Activated CD4-positive, alpha-beta T cell treated with anti-CD3 and anti-CD28 coated beads, Interleukin-2, amount 10 ng/mL, durations not matched to agents 7 days and 5 days (primary cell): ENCODE results near the gene NAA20. TPM values are rescaled to one million over a fixed set of nuclear protein-coding genes. Genes with fewer than 3 reads are reported as not detected.

Experiments
- CTCF ChIA-PET: fragments of 350-600 bp; sonication (Branson Sonifier 250); formaldehyde crosslinking; loops from one replicate; lab custom pipeline; 2021; ENCODE audit warnings: antibody characterized with exemption; lab: Charles Lee
- POLR2A ChIA-PET: fragments of 350-600 bp; sonication (Branson Sonifier 250); formaldehyde crosslinking; loops from one replicate; lab custom pipeline; 2021; ENCODE audit warnings: antibody characterized with exemption; lab: Charles Lee
- DNase-seq: peaks from one replicate; pipeline ENCODE4 v3.0.0-alpha.2; 2020
- H3K27ac Mint-ChIP-seq: one replicate; pipeline ENCODE4 v1.8.0; 2021; ENCODE audit warnings: mild to moderate bottlenecking, moderate library complexity, mixed read lengths
- H3K27me3 Mint-ChIP-seq: one replicate; pipeline ENCODE4 v1.8.0; 2021; ENCODE audit warnings: mixed read lengths
- H3K36me3 Mint-ChIP-seq: one replicate; pipeline ENCODE4 v1.8.0; 2021; ENCODE audit warnings: low read depth, mixed read lengths
- H3K4me1 Mint-ChIP-seq: one replicate; pipeline ENCODE4 v1.8.0; 2021; ENCODE audit warnings: mixed read lengths
- H3K4me3 Mint-ChIP-seq: one replicate; pipeline ENCODE4 v1.8.0; 2021; ENCODE audit warnings: mild to moderate bottlenecking, moderate library complexity, mixed read lengths
- H3K9me3 Mint-ChIP-seq: one replicate; pipeline ENCODE4 v1.8.0; 2021; ENCODE audit warnings: mixed read lengths
- total RNA-seq, 2 experiments: library from RNA; stranded (reverse); gene quantifications; one replicate each; pipeline ENCODE4 v1.2.3, GENCODE V29; 2021

NAA20 gene
- total RNA-seq, 2 experiments from 2014 or later, result 41.0 to 47.2 TPM

- POLR2A ChIA-PET, result no interaction called here
- Mint-ChIP-seq H3K9me3 (no peaks in the 10 kb centered on the region), H3K36me3 (no peaks in the 10 kb centered on the region), H3K27ac (no peak overlapping the region), H3K4me1 (no peaks in the 10 kb centered on the region), H3K4me3 (no peak overlapping the region), H3K27me3 (peaks cover 15% of the 10 kb centered on the region)
- DNase-seq, result no peak
- CTCF ChIA-PET, result no interaction called here
These were observed 59.3 kb downstream of the NAA20 start for GRCh38 chr20:20076297-20077065.

DNA sequence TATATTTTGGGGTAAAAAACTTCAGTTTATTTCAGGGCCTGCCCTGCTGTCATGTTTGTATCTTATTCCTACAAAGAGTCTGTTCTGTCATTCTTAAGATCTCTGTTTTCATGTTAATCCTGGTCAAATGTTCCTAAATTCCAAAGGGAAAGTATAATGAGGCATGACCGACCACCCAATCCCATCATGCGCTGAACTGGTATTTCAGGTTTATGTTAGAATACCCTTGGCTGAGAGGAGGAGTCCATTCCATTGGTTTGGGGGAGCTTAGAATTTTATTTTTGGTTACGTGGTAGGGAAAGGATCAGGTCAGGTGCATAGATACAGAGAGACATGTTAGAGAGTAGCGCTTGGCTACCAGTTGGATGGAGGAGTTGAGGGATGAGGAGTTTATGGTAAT, 60.9 kb downstream of the NAA20 start:
- no peak for DNase-seq
- Mint-ChIP-seq H3K9me3 (no peaks in the 10 kb centered on the region), H3K4me3 (no peak overlapping the region), H3K36me3 (no peaks in the 10 kb centered on the region), H3K27ac (no peak overlapping the region), H3K27me3 (peaks cover 27% of the 10 kb centered on the region), H3K4me1 (no peaks in the 10 kb centered on the region)
- POLR2A ChIA-PET, result no interaction called here
- CTCF ChIA-PET, result no interaction called here

GRCh38 chr20:20079102-20079784, 62.1 kb downstream of the NAA20 start:
- Mint-ChIP-seq H3K36me3 (no peaks in the 10 kb centered on the region), H3K4me1 (peaks cover 2% of the 10 kb centered on the region), H3K27me3 (peaks cover 27% of the 10 kb centered on the region), H3K4me3 (no peak overlapping the region), H3K27ac (no peak overlapping the region), H3K9me3 (no peaks in the 10 kb centered on the region)
- ChIA-PET POLR2A (no interaction called here), CTCF (no interaction called here)
- DNase-seq, result no peak

Other genes with a start within 250 kb of the NAA20 start
- gene CRNKL1, start 35.1 kb downstream of the NAA20 start, total RNA-seq, result 10 to 100 TPM; 20.0 to 23.2 TPM
- not detected for gene CFAP61, start 35.2 kb downstream of the NAA20 start, total RNA-seq